RWPE1 (cell line): Measurements from ENCODE around the gene TRPC4.
"Not testable (repeated sequence)": the region's sequence is repeated elsewhere in the genome, so short reads cannot be mapped to it uniquely, and the experiment has no call there.

Experiments
- CTCF ChIA-PET: fragments of 350-600 bp; sonication (Branson Sonifier 250); formaldehyde crosslinking; extraction: SDS; loops from one replicate; lab custom pipeline; 2021; lab: Yijun Ruan, JAX
- POLR2A ChIA-PET: fragments of 400-600 bp; formaldehyde crosslinking; extraction: SDS; loops from one replicate; lab custom pipeline; 2020; ENCODE audit warnings: antibody characterized with exemption; ENCODE audit not compliant: low non-redundant PET; lab: Yijun Ruan, JAX
- DNase-seq: peaks from one replicate; pipeline ENCODE4 v3.0.0; 2012; ENCODE audit warnings: low spot score
- H3K27ac ChIP-seq: fragments of 450-650 bp; 2 replicates; pipeline ENCODE4 v1.5.1; 2017
- CTCF ChIP-seq: fragments of 450-650 bp; conservative IDR thresholded peaks from 2 replicates; pipeline ENCODE4 v1.5.1; 2017; ENCODE audit warnings: low read depth, mild to moderate bottlenecking

The TRPC4 gene

GRCh38 chr13:37806666-37807065 lies 62.9 kb downstream of the TRPC4 start:
- CTCF ChIA-PET = no interaction called here
- POLR2A ChIA-PET = no interaction called here
- no peak for DNase-seq
- no peak for TF ChIP-seq CTCF
- H3K27ac ChIP-seq = no peak overlapping the region

- ChIA-PET CTCF (no interaction called here), POLR2A (no interaction called here)
- no peak for DNase-seq
- no peak overlapping the region for H3K27ac ChIP-seq
- no peak for TF ChIP-seq CTCF
Observed at GRCh38 chr13:37797631-37798030, 71.9 kb downstream of the TRPC4 start.

- CTCF ChIA-PET, POLR2A ChIA-PET, H3K27ac ChIP-seq, DNase-seq: not testable (repeated sequence)
Observed at GRCh38 chr13:37796795-37797194, 72.8 kb downstream of the TRPC4 start.

- no peak for DNase-seq
- ChIA-PET POLR2A (no interaction called here), CTCF (no interaction called here)
- TF ChIP-seq CTCF = no peak
- H3K27ac ChIP-seq = no peak overlapping the region
Observed at GRCh38 chr13:37795326-37795725, 74.2 kb downstream of the TRPC4 start.

- POLR2A ChIA-PET = no interaction called here
- no peak for DNase-seq
- no peak for TF ChIP-seq CTCF
- CTCF ChIA-PET = interaction anchor here (0.7 kb wide), 1 partner anchor 123 kb away, joined by 3 read pairs; no protein-coding TSS in a partner anchor
- no peak overlapping the region for H3K27ac ChIP-seq
Observed at GRCh38 chr13:37791699-37792098, 77.9 kb downstream of the TRPC4 start.

- DNase-seq = no peak
- TF ChIP-seq CTCF = no peak
- H3K27ac ChIP-seq = no peak overlapping the region
- ChIA-PET CTCF (no interaction called here), POLR2A (no interaction called here)
Observed at GRCh38 chr13:37788346-37788745, 81.2 kb downstream of the TRPC4 start.

GRCh38 chr13:37777676-37778075 lies 91.9 kb downstream of the TRPC4 start:
- no peak for TF ChIP-seq CTCF
- DNase-seq = no peak
- ChIA-PET CTCF (no interaction called here), POLR2A (no interaction called here)
- H3K27ac ChIP-seq = no peak overlapping the region
